Caco-2 (cell line): ENCODE results near the gene MYO1E. TPM values are rescaled to one million over a fixed set of nuclear protein-coding genes. Genes with fewer than 3 reads are reported as not detected.

Source experiments
- BruUV-seq: library from RNA; stranded (reverse); fragments of 400-500 nt; replicated peaks from 2 replicates; lab custom pipeline; 2021; lab: Mats Ljungman, UMichigan
- CTCF ChIA-PET: fragments of 300-600 bp; sonication (Branson Sonifier 250); formaldehyde crosslinking; loops from one replicate; lab custom pipeline; 2022; ENCODE audit warnings: antibody characterized with exemption; lab: Charles Lee
- POLR2A ChIA-PET: fragments of 300-600 bp; sonication (Branson Sonifier 250); formaldehyde crosslinking; loops from one replicate; lab custom pipeline; 2022; ENCODE audit warnings: antibody characterized with exemption; lab: Charles Lee
- DNase-seq, 2 experiments: peaks; one replicate each; pipeline versions ENCODE4 v3.0.0 to v3.0.0-alpha.2; 2020 to 2022
- H3K27me3 ChIP-seq: replicated peaks from 2 replicates; pipeline ENCODE4 v1.6.0; 2011; ENCODE audit warnings: low read length; ENCODE audit not compliant: control insufficient read depth, insufficient read depth
- H3K36me3 ChIP-seq: 2 replicates; pipeline ENCODE4 v1.5.1; 2011; ENCODE audit warnings: low read length; ENCODE audit not compliant: control insufficient read depth, insufficient read depth
- H3K4me1 ChIP-seq: fragments of 250-450 bp; sonication (Bioruptor Pico); 2 replicates; pipeline ENCODE4 v1.5.1; 2020; ENCODE audit warnings: mild to moderate bottlenecking
- H3K4me3 ChIP-seq: 2 replicates; pipeline ENCODE4 v1.5.1; 2011; ENCODE audit warnings: low read depth, mild to moderate bottlenecking, control low read depth, low read length
- H3K9me3 ChIP-seq: fragments of 250-450 bp; sonication (Bioruptor Pico); 2 replicates; pipeline ENCODE4 v1.5.1; 2020; ENCODE audit warnings: mild to moderate bottlenecking, moderate library complexity
- H3K27ac Mint-ChIP-seq: one replicate; pipeline ENCODE4 v1.8.0; 2022; ENCODE audit warnings: mixed read lengths; ENCODE audit not compliant: unreplicated experiment
- H3K27me3 Mint-ChIP-seq: one replicate; pipeline ENCODE4 v1.8.0; 2022; ENCODE audit warnings: mixed read lengths; ENCODE audit not compliant: insufficient read depth, unreplicated experiment
- H3K36me3 Mint-ChIP-seq: one replicate; pipeline ENCODE4 v1.8.0; 2022; ENCODE audit warnings: mild to moderate bottlenecking, mixed read lengths; ENCODE audit not compliant: insufficient read depth, unreplicated experiment
- H3K4me1 Mint-ChIP-seq: one replicate; pipeline ENCODE4 v1.8.0; 2022; ENCODE audit warnings: low read depth, mixed read lengths; ENCODE audit not compliant: unreplicated experiment
- H3K4me3 Mint-ChIP-seq: one replicate; pipeline ENCODE4 v1.8.0; 2022; ENCODE audit warnings: mild to moderate bottlenecking, moderate library complexity, mixed read lengths; ENCODE audit not compliant: unreplicated experiment
- H3K9me3 Mint-ChIP-seq: one replicate; pipeline ENCODE4 v1.8.0; 2022; ENCODE audit warnings: mixed read lengths; ENCODE audit not compliant: unreplicated experiment
- CTCF ChIP-seq, 2 experiments: fragments of 200-600 bp in 1 of 2; IDR thresholded peaks; 1 replicate in 1 of 2; 2 replicates in 1 of 2; pipeline versions ENCODE4 v1.5.1 to v1.8.0; 2011 to 2022; ENCODE audit warnings: antibody characterized with exemption in 1 of 2, control low read depth in 1 of 2, inconsistent platforms in 1 of 2, low read depth in 1 of 2, low read length in 1 of 2, mild to moderate bottlenecking in 1 of 2, moderate library complexity in 1 of 2; ENCODE audit not compliant: insufficient read depth in 1 of 2, severe bottlenecking in 1 of 2, unreplicated experiment in 1 of 2
- intact Hi-C: fragments of 100-400 bp; cut with micrococcal nuclease; formaldehyde crosslinking; loops from one replicate; pipeline ENCODE4 v1.10.0; 2022; ENCODE audit not compliant: unreplicated experiment
- total RNA-seq: library from RNA; stranded (reverse); gene quantifications from 2 replicates; pipeline ENCODE4 v1.2.3, GENCODE V29; 2022

The MYO1E gene
- total RNA-seq, 1 experiment from 2014 or later: 187 TPM

GRCh38 chr15:59168536-59168935, 204.1 kb downstream of the MYO1E start:
- Histone ChIP-seq H3K4me1 (peaks cover 16% of the 10 kb centered on the region), H3K27me3 (no peaks in the 10 kb centered on the region), H3K4me3 (no peak overlapping the region), H3K36me3 (peaks cover 2% of the 10 kb centered on the region; the same call in 1 of the 2 replicates), H3K9me3 (no peaks in the 10 kb centered on the region)
- DNase-seq: no peak
- no peaks in the 10 kb centered on the region for H3K9me3 Mint-ChIP-seq
- ChIA-PET CTCF (no interaction called here), POLR2A (no interaction called here)
- H3K4me1 Mint-ChIP-seq: peaks cover 9% of the 10 kb centered on the region
- H3K27me3 Mint-ChIP-seq: no peaks in the 10 kb centered on the region
- no peak for TF ChIP-seq CTCF (IDR thresholded peaks at IDR 0.05; ENCODE audit: insufficient read depth in 1 of 2, low read depth in 1 of 2, low read length in 1 of 2, severe bottlenecking in 1 of 2, unreplicated experiment in 1 of 2)
- H3K36me3 Mint-ChIP-seq: peaks cover 50% of the 10 kb centered on the region
- intact Hi-C loops: loop anchor here (10.0 kb wide), 1 partner anchor 246 kb away; no protein-coding TSS in a partner anchor
- no peak overlapping the region for H3K4me3 Mint-ChIP-seq
- BruUV-seq: no TSS peak
- no peak overlapping the region for H3K27ac Mint-ChIP-seq

DNA sequence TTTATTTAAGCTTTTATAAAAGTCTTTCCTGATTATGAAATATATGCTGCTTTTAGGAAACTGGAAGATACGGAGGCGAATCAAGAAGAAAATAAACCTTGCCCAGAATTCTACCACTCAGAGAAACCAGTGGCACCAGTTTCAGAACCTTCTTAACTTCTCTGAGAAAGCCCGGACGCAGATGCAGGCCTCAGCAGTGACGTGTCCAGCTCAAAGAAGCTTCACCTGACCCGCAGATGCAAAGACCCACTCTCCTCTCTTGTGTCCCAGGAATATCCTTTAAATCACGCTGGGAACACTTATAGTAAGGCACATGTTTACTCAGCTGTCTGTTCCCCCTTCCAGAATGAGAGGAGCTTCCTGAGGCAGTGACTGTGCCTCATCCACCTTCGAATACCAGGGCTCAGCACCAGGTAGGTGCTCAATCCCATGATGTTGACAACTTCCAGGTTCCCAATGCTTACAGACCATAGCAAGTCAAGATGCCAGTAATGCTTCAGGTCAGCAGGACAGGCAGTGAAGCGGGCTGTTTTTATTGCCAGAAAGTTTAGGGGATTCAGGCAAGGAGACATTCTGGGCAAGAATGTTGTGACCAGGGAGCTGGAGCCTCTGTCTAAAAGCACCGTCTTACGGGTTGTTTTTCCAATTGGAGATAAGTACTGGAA, 205.9 kb downstream of the MYO1E start:
- intact Hi-C loops: loop anchor here (10.0 kb wide), 1 partner anchor 248 kb away; no protein-coding TSS in a partner anchor

More for the DNA sequence above, 205.9 kb downstream of the MYO1E start:
- Histone ChIP-seq H3K9me3 (no peaks in the 10 kb centered on the region), H3K4me3 (no peak overlapping the region), H3K27me3 (no peaks in the 10 kb centered on the region), H3K36me3 (peaks cover 2% of the 10 kb centered on the region; the same call in 1 of the 2 replicates), H3K4me1 (peaks cover 16% of the 10 kb centered on the region)
- TF ChIP-seq CTCF (IDR thresholded peaks at IDR 0.05; ENCODE audit: insufficient read depth in 1 of 2, low read depth in 1 of 2, low read length in 1 of 2, severe bottlenecking in 1 of 2, unreplicated experiment in 1 of 2): no peak
- Mint-ChIP-seq H3K9me3 (no peaks in the 10 kb centered on the region), H3K4me3 (no peak overlapping the region), H3K27me3 (no peaks in the 10 kb centered on the region), H3K27ac (peak overlapping the region; percentile 75), H3K36me3 (peaks cover 59% of the 10 kb centered on the region), H3K4me1 (peaks cover 9% of the 10 kb centered on the region)
- POLR2A ChIA-PET: interaction anchor here (0.5 kb wide), 1 partner anchor 1232 kb away, joined by 4 read pairs; no protein-coding TSS in a partner anchor
- CTCF ChIA-PET: interaction anchor here (0.6 to 1.2 kb wide), 3 partner anchors 28 to 362 kb away, joined by 3 to 5 read pairs (median 3); no protein-coding TSS in a partner anchor
- no TSS peak for BruUV-seq
- DNase-seq: no peak
